Measurements from ENCODE around the gene CCDC122. TPM values are rescaled to one million over a fixed set of nuclear protein-coding genes. Genes with fewer than 3 reads are reported as not detected.
A peak's percentile ranks its signal among the peaks of the same experiment; 100 is the strongest.

The CCDC122 gene
- total RNA-seq, 1 experiment from 2014 or later = 5.2 TPM

- Histone ChIP-seq H3K27ac (ENCODE audit: low read length) (no peak overlapping the region), H3K27me3 (ENCODE audit: control insufficient read depth, insufficient read depth, low read length) (no peaks in the 10 kb centered on the region; the same call in 1 of the 2 replicates), H3K36me3 (ENCODE audit: control insufficient read depth, insufficient read depth, low read length) (no peaks in the 10 kb centered on the region; the same call in 1 of the 2 replicates), H3K4me3 (ENCODE audit: low read depth in 2 of 2, low read length in 2 of 2) (no peak overlapping the region), H3K9me3 (ENCODE audit: control insufficient read depth, insufficient read depth, low read depth, low read length) (no peaks in the 10 kb centered on the region), H3K4me1 (ENCODE audit: control insufficient read depth, insufficient read depth, low read length) (no peaks in the 10 kb centered on the region)
- DNase-seq (ENCODE audit: low read depth, low spot score) (no peak), ATAC-seq (no peak)
- ChIA-PET CTCF (no interaction called here), POLR2A (no interaction called here)
- in situ Hi-C loops (cut with HindIII; ENCODE audit: low pct_unique_long_range_greater_than_20kb, low sequenced_read_pairs) = loop anchor here (25.0 kb wide), 1 partner anchor 551 kb away; no protein-coding TSS in a partner anchor
- no TSS peak for BruUV-seq (replicated peaks)
- intact Hi-C loops (cut with micrococcal nuclease; ENCODE audit: unreplicated experiment) = no loop called here
- TF ChIP-seq POLR2AphosphoS5 (IDR thresholded peaks at IDR 0.05; ENCODE audit: low read depth, low read length) = no peak
- no peak for TF ChIP-seq SIN3A (IDR thresholded peaks at IDR 0.05; ENCODE audit: borderline replicate concordance, insufficient read depth, low read depth, low read length)
- no peak for TF ChIP-seq CTCF (IDR thresholded peaks at IDR 0.05)
- TF ChIP-seq TCF7L2 (IDR thresholded peaks at IDR 0.05; ENCODE audit: low read depth, low read length) = no peak
- no peak for TF ChIP-seq REST (IDR thresholded peaks at IDR 0.05; ENCODE audit: insufficient read depth in 1 of 2, low read depth in 2 of 2, low read length in 1 of 2)
These were observed 31.3 kb upstream of the CCDC122 start for GRCh38 chr13:43910856-43911255.

GRCh38 chr13:43908156-43909126 is 28.9 kb upstream of the CCDC122 start:
- H3K27ac ChIP-seq (ENCODE audit: low read length) = no peak overlapping the region
- in situ Hi-C loops (cut with HindIII; ENCODE audit: low pct_unique_long_range_greater_than_20kb, low sequenced_read_pairs) = loop anchor here (25.0 kb wide), 1 partner anchor 554 kb away; no protein-coding TSS in a partner anchor
- TF ChIP-seq CTCF (IDR thresholded peaks at IDR 0.05) (peak; percentile 33; the same call in 1 of the 2 replicates), REST (IDR thresholded peaks at IDR 0.05; ENCODE audit: insufficient read depth in 1 of 2, low read depth in 2 of 2, low read length in 1 of 2) (no peak)
- no peak overlapping the region for H3K4me3 ChIP-seq (ENCODE audit: low read depth in 2 of 2, low read length in 2 of 2)
- no peaks in the 10 kb centered on the region for H3K9me3 ChIP-seq (ENCODE audit: control insufficient read depth, insufficient read depth, low read depth, low read length)
- POLR2A ChIA-PET = no interaction called here
- no peak for ATAC-seq
- H3K4me1 ChIP-seq (ENCODE audit: control insufficient read depth, insufficient read depth, low read length) = no peaks in the 10 kb centered on the region
- BruUV-seq (replicated peaks) = no TSS peak
- no peaks in the 10 kb centered on the region; the same call in 1 of the 2 replicates for H3K27me3 ChIP-seq (ENCODE audit: control insufficient read depth, insufficient read depth, low read length)
- peak; percentile 5 for DNase-seq (ENCODE audit: low read depth, low spot score)
- no peaks in the 10 kb centered on the region; the same call in 1 of the 2 replicates for H3K36me3 ChIP-seq (ENCODE audit: control insufficient read depth, insufficient read depth, low read length)
- intact Hi-C loops (cut with micrococcal nuclease; ENCODE audit: unreplicated experiment) = loop anchor here (1.0 to 10.0 kb wide), 2 partner anchors 140 to 566 kb away; no protein-coding TSS in a partner anchor
- CTCF ChIA-PET = interaction anchor here (0.7 to 1.1 kb wide), 3 partner anchors 247 to 583 kb away, joined by 3 to 13 read pairs (median 3); no protein-coding TSS in a partner anchor
